Lower leg skin (tissue), 4 donors: Measurements from ENCODE around the gene TSPEAR. TPM values are rescaled to one million over a fixed set of nuclear protein-coding genes. Genes with fewer than 3 reads are reported as not detected.

Experiments
- DNase-seq, 2 donors: peaks; one replicate each; pipeline ENCODE4 v3.0.0-alpha.2; 2019; ENCODE audit warnings: low spot score in 2 of 2
- H3K4me3 ChIP-seq: fragments of 200-600 bp; sonication (generic); 2 replicates; pipeline ENCODE4 v1.5.1; 2017; ENCODE audit warnings: mild to moderate bottlenecking, low read depth; ENCODE audit not compliant: poor library complexity, severe bottlenecking
- CTCF ChIP-seq, 3 donors: fragments of 450-650 bp; IDR thresholded peaks; one replicate each; pipeline ENCODE4 v1.5.1; 2016; ENCODE audit warnings: antibody characterized with exemption in 3 of 3, mild to moderate bottlenecking in 3 of 3, moderate library complexity in 2 of 3
- POLR2A ChIP-seq, 2 donors: fragments of 450-650 bp; IDR thresholded peaks; one replicate each; pipeline ENCODE4 v1.6.1; 2016 to 2017; ENCODE audit warnings: antibody characterized with exemption in 2 of 2, mild to moderate bottlenecking in 1 of 2, moderate library complexity in 1 of 2
- WGBS, 2 donors: methylation state at CpG; one replicate each; pipeline ENCODE4 v1.1.5; 2018; 5-methylcytosine and 5-hydroxymethylcytosine counted together
- intact Hi-C: fragments of 100-400 bp; cut with DNase I; formaldehyde crosslinking; loops from one replicate; pipeline ENCODE4 v1.15.0; 2023; ENCODE audit warnings: low total_unique reads
- total RNA-seq, 4 donors: library from RNA; depleted of rRNA; stranded (reverse); fragments of >200 nt; gene quantifications; one replicate each; pipeline ENCODE4 v1.1.0, GENCODE V29; 2016

Gene TSPEAR
- total RNA-seq, 4 donors from 2014 or later: 0.06 TPM; not detected in 3

DNA sequence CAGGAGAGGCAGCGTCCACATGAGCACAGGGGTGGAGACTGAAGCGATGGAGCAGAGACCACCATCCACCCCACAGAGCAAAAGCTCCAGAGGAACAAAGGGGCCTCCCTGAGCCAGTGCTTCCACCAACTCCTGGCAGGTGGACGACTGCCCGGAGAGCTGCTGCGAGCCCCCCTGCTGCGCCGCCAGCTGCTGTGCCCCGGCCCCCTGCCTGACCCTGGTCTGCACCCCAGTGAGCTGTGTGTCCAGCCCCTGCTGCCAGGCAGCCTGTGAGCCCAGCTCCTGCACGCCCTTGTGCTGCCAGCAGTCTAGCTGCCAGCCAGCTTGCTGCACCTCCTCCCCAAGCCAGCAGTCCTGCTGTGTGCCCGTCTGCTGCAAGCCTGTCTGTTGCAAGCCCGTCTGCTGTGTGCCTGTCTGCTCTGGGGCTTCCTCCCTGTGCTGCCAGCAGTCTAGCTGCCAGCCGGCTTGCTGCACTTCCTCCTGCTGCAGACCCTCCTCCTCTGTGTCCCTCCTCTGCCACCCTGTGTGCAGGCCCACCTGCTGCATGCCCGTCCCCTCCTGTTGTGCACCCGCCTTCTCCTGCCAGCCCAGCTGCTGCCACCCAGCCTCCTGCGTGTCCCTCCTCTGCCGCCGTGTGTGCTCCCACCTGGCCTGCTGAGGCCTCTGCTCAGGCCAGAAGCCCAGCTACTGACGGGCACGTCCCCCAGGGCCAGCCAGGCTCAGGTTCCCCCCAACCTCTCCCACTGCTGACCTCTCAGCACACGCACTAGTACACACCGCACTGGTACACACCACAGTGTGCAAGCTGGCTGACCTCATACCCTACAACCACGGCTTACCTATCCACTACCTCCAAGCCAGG lies 9.0 kb downstream of the TSPEAR start:
- H3K4me3 ChIP-seq: no peak overlapping the region
- peak in 1 of 2 donors; percentile 56 for DNase-seq
- intact Hi-C loops: no loop called here
- no peak for TF ChIP-seq CTCF (IDR thresholded peaks at IDR 0.05)
- TF ChIP-seq POLR2A (IDR thresholded peaks at IDR 0.05): no peak
- WGBS, 2 donors: 68 to 74% methylated on average over 14 to 15 of the region's 22 CpGs

GRCh38 chr21:44701541-44701940 lies 9.8 kb downstream of the TSPEAR start:
- DNase-seq: peak in 1 of 2 donors; percentile 79
- intact Hi-C loops: no loop called here
- H3K4me3 ChIP-seq: no peak overlapping the region
- 31 to 40% methylated on average over 12 of the region's 12 CpGs for WGBS, 2 donors
- TF ChIP-seq CTCF (IDR thresholded peaks at IDR 0.05): no peak
- no peak for TF ChIP-seq POLR2A (IDR thresholded peaks at IDR 0.05)

DNA sequence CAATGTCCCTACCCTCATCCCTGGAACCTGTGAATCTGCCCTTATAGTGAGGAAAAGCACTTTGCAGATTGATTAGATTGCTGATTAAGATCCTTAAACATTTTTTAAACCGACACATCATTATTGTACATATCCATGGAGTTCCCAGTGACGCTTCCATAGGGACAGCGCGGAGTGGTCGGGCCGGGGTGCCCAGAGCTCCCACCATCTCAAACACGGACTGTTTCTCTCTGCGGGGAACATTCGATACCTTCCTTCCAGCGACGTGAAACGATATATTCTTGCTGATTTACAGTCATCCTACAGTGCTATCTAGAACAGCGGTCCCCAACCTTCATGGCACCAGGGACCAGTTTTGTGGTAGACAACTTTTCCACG lies 10.4 kb downstream of the TSPEAR start:
- TF ChIP-seq CTCF (IDR thresholded peaks at IDR 0.05): no peak
- TF ChIP-seq POLR2A (IDR thresholded peaks at IDR 0.05): no peak
- intact Hi-C loops: no loop called here
- DNase-seq: peak in 1 of 2 donors; percentile 52
- no peak overlapping the region for H3K4me3 ChIP-seq
- 81 to 82% methylated on average over 14 of the region's 14 CpGs for WGBS, 2 donors

GRCh38 chr21:44700101-44701022 lies 11.0 kb downstream of the TSPEAR start:
- no peak overlapping the region for H3K4me3 ChIP-seq
- 64 to 66% methylated on average over 21 of the region's 21 CpGs for WGBS, 2 donors
- DNase-seq: peak in 1 of 2 donors; percentile 45
- intact Hi-C loops: no loop called here
- TF ChIP-seq CTCF (IDR thresholded peaks at IDR 0.05) (no peak), POLR2A (IDR thresholded peaks at IDR 0.05) (no peak)

- 62 to 65% methylated on average over 17 of the region's 17 CpGs for WGBS, 2 donors
- no peak overlapping the region for H3K4me3 ChIP-seq
- no peak for TF ChIP-seq CTCF (IDR thresholded peaks at IDR 0.05)
- TF ChIP-seq POLR2A (IDR thresholded peaks at IDR 0.05): no peak
- peak in 1 of 2 donors; percentile 49 for DNase-seq
- intact Hi-C loops: no loop called here
These were observed 11.8 kb downstream of the TSPEAR start for GRCh38 chr21:44699502-44700001.
